Measurements from ENCODE around the gene SLC10A7. TPM values are rescaled to one million over a fixed set of nuclear protein-coding genes. Genes with fewer than 3 reads are reported as not detected.

Gene SLC10A7
- total and polyA plus RNA-seq, 9 of the 15 experiments (the other 6 are each of a cell fraction or from before 2014, with no cell fraction given) = 6.4 to 22.8 (median 16.1) TPM

GRCh38 chr4:146470604-146471003, 51.1 kb downstream of the SLC10A7 start:
- no peaks in the 10 kb centered on the region for H3K36me3 ChIP-seq (ENCODE audit: control insufficient read depth, insufficient read depth, low read length)
- H3K79me2 ChIP-seq (ENCODE audit: control insufficient read depth, insufficient read depth, low read length) = no peaks in the 10 kb centered on the region
- CTCF ChIA-PET (ENCODE audit: low intra/inter-chr PET ratio) = no interaction called here
- H3K9me3 ChIP-seq (replicated peaks; ENCODE audit: control insufficient read depth, insufficient read depth, low read depth, low read length) = no peaks in the 10 kb centered on the region
- DNase-seq (ENCODE audit: extremely low read depth in 1 of 4, low spot score in 3 of 4) (no peak), FAIRE-seq (no peak), ATAC-seq (no peak)
- no peaks in the 10 kb centered on the region for H4K20me1 ChIP-seq (replicated peaks; ENCODE audit: control insufficient read depth, insufficient read depth, low read length)
- no peaks in the 10 kb centered on the region for H3K9me1 ChIP-seq (ENCODE audit: control insufficient read depth, insufficient read depth, low read length)
- POLR2A ChIA-PET = no interaction called here
- in situ Hi-C loops (cut with MboI) (no loop called here), intact Hi-C loops (cut with micrococcal nuclease) (no loop called here)
- BruUV-seq (replicated peaks) = no TSS peak
- no peak overlapping the region for H3K9ac ChIP-seq (ENCODE audit: insufficient read depth in 1 of 2, low read depth in 2 of 2, low read length in 2 of 2)
- no peak overlapping the region for H3K4me3 ChIP-seq
- H3K27me3 ChIP-seq (ENCODE audit: control insufficient read depth in 2 of 2, insufficient read depth in 2 of 2, low read length in 2 of 2) = no peaks in the 10 kb centered on the region
- no peak overlapping the region for H3K4me2 ChIP-seq (ENCODE audit: insufficient read depth, low read length)
- TF ChIP-seq, protein P1, sequence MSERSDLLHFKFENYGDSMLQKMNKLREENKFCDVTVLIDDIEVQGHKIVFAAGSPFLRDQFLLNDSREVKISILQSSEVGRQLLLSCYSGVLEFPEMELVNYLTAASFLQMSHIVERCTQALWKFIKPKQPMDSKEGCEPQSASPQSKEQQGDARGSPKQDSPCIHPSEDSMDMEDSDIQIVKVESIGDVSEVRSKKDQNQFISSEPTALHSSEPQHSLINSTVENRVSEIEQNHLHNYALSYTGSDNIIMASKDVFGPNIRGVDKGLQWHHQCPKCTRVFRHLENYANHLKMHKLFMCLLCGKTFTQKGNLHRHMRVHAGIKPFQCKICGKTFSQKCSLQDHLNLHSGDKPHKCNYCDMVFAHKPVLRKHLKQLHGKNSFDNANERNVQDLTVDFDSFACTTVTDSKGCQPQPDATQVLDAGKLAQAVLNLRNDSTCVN (CRISPR knock-in tag; IDR thresholded peaks at IDR 0.05) = no peak
- TF ChIP-seq SMAD4 (CRISPR knock-in tag; conservative IDR thresholded peaks at IDR 0.05) (no peak), CBX5 (IDR thresholded peaks at IDR 0.05; ENCODE audit: borderline replicate concordance, low read depth) (no peak), E2F4 (CRISPR knock-in tag; IDR thresholded peaks at IDR 0.05; ENCODE audit: low read depth) (no peak), POLR3G (IDR thresholded peaks at IDR 0.05; ENCODE audit: extremely low read depth, insufficient read length, insufficient replicate concordance) (no peak), MAFG (tag; conservative IDR thresholded peaks at IDR 0.05) (no peak), DMBX1 (CRISPR knock-in tag; IDR thresholded peaks at IDR 0.05; ENCODE audit: borderline replicate concordance) (no peak), RBM22 (IDR thresholded peaks at IDR 0.05; ENCODE audit: low read depth, low read length, poor library complexity, severe bottlenecking) (no peak), NFYB (IDR thresholded peaks at IDR 0.05; ENCODE audit: extremely low read depth, insufficient read length) (no peak), ZBTB17 (CRISPR knock-in tag; IDR thresholded peaks at IDR 0.05) (no peak), NR4A1 (CRISPR knock-in tag; IDR thresholded peaks at IDR 0.05) (no peak), NR4A1 (tag; IDR thresholded peaks at IDR 0.05) (no peak), DPF2 (IDR thresholded peaks at IDR 0.05) (no peak), CBFA2T2 (conservative IDR thresholded peaks at IDR 0.05) (no peak), HMGN3 (IDR thresholded peaks at IDR 0.05; ENCODE audit: borderline replicate concordance, extremely low read depth, insufficient read length, low read depth, low read length) (no peak)
- TF ChIP-seq, protein P2, sequence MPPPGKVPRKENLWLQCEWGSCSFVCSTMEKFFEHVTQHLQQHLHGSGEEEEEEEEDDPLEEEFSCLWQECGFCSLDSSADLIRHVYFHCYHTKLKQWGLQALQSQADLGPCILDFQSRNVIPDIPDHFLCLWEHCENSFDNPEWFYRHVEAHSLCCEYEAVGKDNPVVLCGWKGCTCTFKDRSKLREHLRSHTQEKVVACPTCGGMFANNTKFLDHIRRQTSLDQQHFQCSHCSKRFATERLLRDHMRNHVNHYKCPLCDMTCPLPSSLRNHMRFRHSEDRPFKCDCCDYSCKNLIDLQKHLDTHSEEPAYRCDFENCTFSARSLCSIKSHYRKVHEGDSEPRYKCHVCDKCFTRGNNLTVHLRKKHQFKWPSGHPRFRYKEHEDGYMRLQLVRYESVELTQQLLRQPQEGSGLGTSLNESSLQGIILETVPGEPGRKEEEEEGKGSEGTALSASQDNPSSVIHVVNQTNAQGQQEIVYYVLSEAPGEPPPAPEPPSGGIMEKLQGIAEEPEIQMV (tag; conservative IDR thresholded peaks at IDR 0.05; ENCODE audit: low read depth) = no peak
- H3K27ac ChIP-seq (ENCODE audit: extremely low read depth, low read depth, low read length) = no peak overlapping the region
- H3K4me1 ChIP-seq (replicated peaks in 1 of 2; ENCODE audit: control insufficient read depth in 2 of 2, insufficient read depth in 2 of 2, low read length in 2 of 2) = 0 out of 5 replicates have a peak, but pooled peaks cover 0 to 5% of the 10 kb centered on the region in 2 experiments
- H2AFZ ChIP-seq (ENCODE audit: low read depth, low read length) = no peak overlapping the region

Data from K562 (cell line).